Activated T-helper 2 cell treated with anti-CD3 and anti-CD28 coated beads, Interferon-gamma antibody, Interleukin-2, Interleukin-4, amounts not matched to agents 10 μg/mL and 5 μg/mL and 100 μg/mL, durations not matched to agents 14 hours and 24 hours and 36 hours (primary cell): Measurements from ENCODE around the gene PANK1. TPM values are rescaled to one million over a fixed set of nuclear protein-coding genes. Genes with fewer than 3 reads are reported as not detected.

Source experiments
- DNase-seq: peaks from one replicate; pipeline ENCODE4 v3.0.0; 2021; ENCODE audit warnings: low spot score
- H3K27ac Mint-ChIP-seq: one replicate; pipeline ENCODE4 v1.8.0; 2021; ENCODE audit warnings: mixed read lengths
- H3K27me3 Mint-ChIP-seq: one replicate; pipeline ENCODE4 v1.8.0; 2021; ENCODE audit warnings: low read depth, mixed read lengths
- H3K36me3 Mint-ChIP-seq: one replicate; pipeline ENCODE4 v1.8.0; 2021; ENCODE audit warnings: low read depth, mixed read lengths
- H3K4me1 Mint-ChIP-seq: one replicate; pipeline ENCODE4 v1.8.0; 2021; ENCODE audit warnings: low read depth, mixed read lengths
- H3K4me3 Mint-ChIP-seq: one replicate; pipeline ENCODE4 v1.8.0; 2021; ENCODE audit warnings: low read depth, mild to moderate bottlenecking, moderate library complexity, mixed read lengths
- H3K9me3 Mint-ChIP-seq: one replicate; pipeline ENCODE4 v1.8.0; 2021; ENCODE audit warnings: mixed read lengths
- intact Hi-C: fragments of 100-400 bp; cut with micrococcal nuclease; formaldehyde crosslinking; loops from one replicate; pipeline ENCODE4 v1.15.1; 2023
- total RNA-seq: library from RNA; stranded (reverse); gene quantifications from 2 replicates; pipeline ENCODE4 v1.2.3, GENCODE V29; 2022

The PANK1 gene
- total RNA-seq, 1 donor from 2014 or later = 5.7 TPM

DNA sequence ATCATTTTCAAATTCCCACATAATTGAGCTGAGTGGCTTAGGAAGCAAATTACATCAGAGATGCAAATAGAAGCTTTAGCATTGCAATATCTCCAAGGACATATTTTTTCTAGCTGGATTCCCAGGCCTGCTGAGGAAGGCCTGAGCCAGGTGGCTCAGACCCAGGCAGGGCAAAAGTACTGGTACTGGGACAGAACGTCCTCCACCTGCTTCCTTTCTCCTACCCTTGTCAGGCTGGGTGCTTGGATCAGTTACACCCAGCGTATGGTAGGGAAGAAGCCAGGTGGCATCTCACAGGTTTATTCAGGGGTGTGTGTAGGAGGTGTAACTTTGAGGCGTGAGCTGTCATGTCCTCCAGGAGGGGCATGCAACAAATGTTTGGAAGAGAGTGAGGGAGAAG lies 3.0 kb upstream of the PANK1 start:
- H3K27me3 Mint-ChIP-seq = peaks cover 19% of the 10 kb centered on the region
- H3K27ac Mint-ChIP-seq = no peak overlapping the region
- no peak overlapping the region for H3K4me3 Mint-ChIP-seq
- intact Hi-C loops = no loop called here
- H3K9me3 Mint-ChIP-seq = no peaks in the 10 kb centered on the region
- no peak for DNase-seq
- no peaks in the 10 kb centered on the region for H3K36me3 Mint-ChIP-seq
- peaks cover 12% of the 10 kb centered on the region for H3K4me1 Mint-ChIP-seq

- H3K36me3 Mint-ChIP-seq = no peaks in the 10 kb centered on the region
These were observed 2.0 kb upstream of the PANK1 start for GRCh38 chr10:89646889-89647657.

DNA sequence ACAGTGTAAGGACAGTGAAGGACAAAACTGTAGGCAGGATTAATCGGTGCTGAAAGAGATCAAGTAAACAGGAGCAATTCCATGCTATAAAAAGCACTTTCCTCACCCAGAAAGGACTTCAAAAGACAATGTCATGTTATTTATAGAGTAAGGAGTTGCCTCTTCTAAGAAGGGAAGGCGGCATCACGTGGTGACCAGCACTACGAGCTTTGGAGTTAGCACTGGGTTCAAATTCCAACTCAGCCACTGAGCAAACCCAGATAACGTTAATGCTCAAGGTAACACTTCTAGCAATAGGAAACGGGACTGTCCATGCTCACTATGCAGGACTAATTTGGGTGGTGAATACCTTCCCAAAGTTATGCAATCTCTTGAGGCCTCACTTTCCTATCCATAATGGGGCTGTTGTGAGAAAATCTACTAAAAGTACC lies 715 bp upstream of the PANK1 start:
- no peaks in the 10 kb centered on the region for H3K9me3 Mint-ChIP-seq
- peak overlapping the region; percentile 91 for H3K4me3 Mint-ChIP-seq
- no peaks in the 10 kb centered on the region for H3K36me3 Mint-ChIP-seq
- H3K27me3 Mint-ChIP-seq = peaks cover 19% of the 10 kb centered on the region
- H3K27ac Mint-ChIP-seq = peak overlapping the region; percentile 88
- no peak for DNase-seq
- H3K4me1 Mint-ChIP-seq = peaks cover 12% of the 10 kb centered on the region
- intact Hi-C loops = loop anchor here (2.0 kb wide), 1 partner anchor 231 kb away; the partner anchor contains the start of gene IFIT5

More at GRCh38 chr10:89646889-89647657, 2.0 kb upstream of the PANK1 start:
- no peak for DNase-seq
- Mint-ChIP-seq H3K9me3 (no peaks in the 10 kb centered on the region), H3K27me3 (peaks cover 19% of the 10 kb centered on the region), H3K4me3 (no peak overlapping the region), H3K27ac (no peak overlapping the region), H3K4me1 (peaks cover 12% of the 10 kb centered on the region)
- intact Hi-C loops = no loop called here

- H3K36me3 Mint-ChIP-seq = no peaks in the 10 kb centered on the region
- no peaks in the 10 kb centered on the region for H3K9me3 Mint-ChIP-seq
- no peak overlapping the region for H3K27ac Mint-ChIP-seq
- no peak for DNase-seq
- intact Hi-C loops = loop anchor here (1.0 to 2.0 kb wide), 2 partner anchors 57 to 230 kb away; partner anchors contain the start of genes IFIT5 and KIF20B
- no peak overlapping the region for H3K4me3 Mint-ChIP-seq
- H3K27me3 Mint-ChIP-seq = peaks cover 16% of the 10 kb centered on the region
- peaks cover 12% of the 10 kb centered on the region for H3K4me1 Mint-ChIP-seq
These were observed 413 bp downstream of the PANK1 start for GRCh38 chr10:89644691-89644966.

DNA sequence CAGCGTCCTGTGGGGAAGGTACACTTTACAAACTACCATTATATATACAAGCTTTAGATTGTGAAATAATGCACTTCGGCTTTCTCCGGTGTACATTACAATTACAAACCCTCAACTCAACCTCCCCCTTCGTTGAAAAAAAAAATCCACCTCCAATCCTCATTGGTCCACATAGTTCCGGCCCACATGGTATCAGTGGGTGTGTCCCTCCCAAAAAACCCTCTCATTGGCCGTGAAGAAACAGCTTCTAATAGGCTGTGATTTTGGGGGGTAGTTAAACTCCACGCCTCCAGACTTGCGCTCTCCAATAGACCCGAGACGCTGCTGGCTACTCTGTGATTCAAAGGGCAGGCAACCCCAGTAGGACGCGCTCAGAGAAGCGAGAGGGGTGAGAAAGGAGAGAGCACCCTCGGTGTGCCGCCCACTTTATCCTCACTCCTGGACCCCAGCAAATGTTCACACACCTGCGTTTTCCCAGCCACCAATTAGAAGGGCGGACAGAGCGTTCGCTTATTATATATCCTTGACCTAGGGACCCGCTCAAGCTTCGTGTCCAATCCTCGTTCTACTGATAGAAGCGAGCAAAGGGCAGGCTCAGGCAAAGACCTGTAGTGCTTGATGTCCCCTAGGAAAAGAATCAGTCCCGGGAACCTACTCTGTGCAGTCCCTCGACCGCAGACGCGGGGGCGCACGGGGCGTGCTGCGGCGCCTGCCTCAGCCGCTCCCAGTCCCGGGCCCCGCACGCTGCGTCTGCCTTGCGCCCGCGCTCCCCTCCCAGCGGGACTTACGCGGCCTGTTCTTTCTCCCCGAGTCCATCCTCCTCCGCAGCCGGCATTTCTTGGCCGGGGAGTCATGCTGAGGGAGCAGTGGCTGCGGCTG lies 991 bp downstream of the PANK1 start:
- Mint-ChIP-seq H3K9me3 (no peaks in the 10 kb centered on the region), H3K36me3 (no peaks in the 10 kb centered on the region), H3K4me3 (no peak overlapping the region), H3K27me3 (peaks cover 14% of the 10 kb centered on the region), H3K4me1 (peaks cover 12% of the 10 kb centered on the region), H3K27ac (no peak overlapping the region)
- DNase-seq = peak; percentile 79
- intact Hi-C loops = loop anchor here (1.0 to 2.0 kb wide), 2 partner anchors 57 to 229 kb away; partner anchors contain the start of genes IFIT5 and KIF20B

- peaks cover 12% of the 10 kb centered on the region for H3K27me3 Mint-ChIP-seq
- H3K36me3 Mint-ChIP-seq = peaks cover 3% of the 10 kb centered on the region
- no peak overlapping the region for H3K4me3 Mint-ChIP-seq
- H3K27ac Mint-ChIP-seq = no peak overlapping the region
- intact Hi-C loops = no loop called here
- no peaks in the 10 kb centered on the region for H3K9me3 Mint-ChIP-seq
- H3K4me1 Mint-ChIP-seq = peaks cover 12% of the 10 kb centered on the region
- DNase-seq = no peak
These were observed 1.6 kb downstream of the PANK1 start for GRCh38 chr10:89643431-89643811.

GRCh38 chr10:89642193-89642592 lies 2.8 kb downstream of the PANK1 start:
- no peak for DNase-seq
- Mint-ChIP-seq H3K27ac (no peak overlapping the region), H3K4me3 (no peak overlapping the region), H3K9me3 (no peaks in the 10 kb centered on the region), H3K36me3 (peaks cover 3% of the 10 kb centered on the region), H3K4me1 (peaks cover 12% of the 10 kb centered on the region), H3K27me3 (peaks cover 7% of the 10 kb centered on the region)
- intact Hi-C loops = no loop called here

GRCh38 chr10:89640241-89640640 lies 4.8 kb downstream of the PANK1 start:
- DNase-seq = no peak
- Mint-ChIP-seq H3K36me3 (peaks cover 7% of the 10 kb centered on the region), H3K9me3 (no peaks in the 10 kb centered on the region), H3K4me3 (no peak overlapping the region), H3K27ac (no peak overlapping the region), H3K27me3 (no peaks in the 10 kb centered on the region), H3K4me1 (peaks cover 6% of the 10 kb centered on the region)
- intact Hi-C loops = no loop called here

- Mint-ChIP-seq H3K27ac (no peak overlapping the region), H3K36me3 (peaks cover 7% of the 10 kb centered on the region), H3K4me1 (peaks cover 4% of the 10 kb centered on the region), H3K9me3 (no peaks in the 10 kb centered on the region), H3K4me3 (no peak overlapping the region), H3K27me3 (no peaks in the 10 kb centered on the region)
- no peak for DNase-seq
- intact Hi-C loops = no loop called here
These were observed 5.7 kb downstream of the PANK1 start for GRCh38 chr10:89639326-89639725.

GRCh38 chr10:89637113-89637512 lies 7.9 kb downstream of the PANK1 start:
- no peaks in the 10 kb centered on the region for H3K27me3 Mint-ChIP-seq
- intact Hi-C loops = no loop called here
- DNase-seq = no peak
- H3K27ac Mint-ChIP-seq = no peak overlapping the region
- no peaks in the 10 kb centered on the region for H3K9me3 Mint-ChIP-seq
- peaks cover 4% of the 10 kb centered on the region for H3K4me1 Mint-ChIP-seq
- H3K4me3 Mint-ChIP-seq = no peak overlapping the region
- H3K36me3 Mint-ChIP-seq = peaks cover 12% of the 10 kb centered on the region

DNA sequence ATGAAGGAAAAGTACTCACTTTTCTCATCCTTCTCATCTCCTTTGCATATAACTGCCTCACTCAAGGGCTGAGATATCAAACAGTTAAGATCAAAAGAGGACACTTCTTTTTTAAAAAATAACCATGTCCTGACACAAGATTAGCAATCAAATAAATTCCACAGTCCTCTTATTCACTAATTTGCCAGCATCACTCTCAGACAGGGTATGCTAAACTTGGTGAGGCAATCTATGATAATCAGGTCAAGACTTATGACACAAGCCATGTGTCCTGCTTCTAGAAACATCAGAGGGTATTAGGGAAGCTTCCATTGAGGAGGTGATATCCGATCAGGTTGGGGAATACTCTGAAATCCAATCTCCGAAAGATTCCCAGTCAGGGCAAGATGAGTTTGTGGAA lies 10.4 kb downstream of the PANK1 start:
- Mint-ChIP-seq H3K27ac (no peak overlapping the region), H3K36me3 (peaks cover 12% of the 10 kb centered on the region), H3K27me3 (no peaks in the 10 kb centered on the region), H3K4me3 (no peak overlapping the region), H3K9me3 (no peaks in the 10 kb centered on the region), H3K4me1 (peaks cover 4% of the 10 kb centered on the region)
- intact Hi-C loops = no loop called here
- no peak for DNase-seq

GRCh38 chr10:89633484-89633883 lies 11.6 kb downstream of the PANK1 start:
- no peak overlapping the region for H3K27ac Mint-ChIP-seq
- intact Hi-C loops = no loop called here
- H3K27me3 Mint-ChIP-seq = no peaks in the 10 kb centered on the region
- H3K4me1 Mint-ChIP-seq = peaks cover 4% of the 10 kb centered on the region
- no peaks in the 10 kb centered on the region for H3K9me3 Mint-ChIP-seq
- peaks cover 9% of the 10 kb centered on the region for H3K36me3 Mint-ChIP-seq
- DNase-seq = no peak
- no peak overlapping the region for H3K4me3 Mint-ChIP-seq

- H3K27me3 Mint-ChIP-seq = no peaks in the 10 kb centered on the region
- intact Hi-C loops = no loop called here
- H3K4me3 Mint-ChIP-seq = no peak overlapping the region
- H3K9me3 Mint-ChIP-seq = no peaks in the 10 kb centered on the region
- no peak overlapping the region for H3K27ac Mint-ChIP-seq
- H3K36me3 Mint-ChIP-seq = peaks cover 9% of the 10 kb centered on the region
- H3K4me1 Mint-ChIP-seq = peaks cover 4% of the 10 kb centered on the region
- DNase-seq = no peak
These were observed 12.2 kb downstream of the PANK1 start for GRCh38 chr10:89632824-89633223.
